Uterus (tissue), 4 donors: ENCODE measurements around the gene NGLY1. TPM values are rescaled to one million over a fixed set of nuclear protein-coding genes. Genes with fewer than 3 reads are reported as not detected.

ENCODE experiments used
- DNase-seq, 2 donors: peaks; one replicate each; pipeline ENCODE4 v3.0.0-alpha.2; 2019 to 2020
- H3K27ac ChIP-seq, 2 donors: fragments of 200-600 bp; sonication (generic); 1 replicate in 1 of 2; 2 replicates in 1 of 2; pipeline ENCODE4 v1.5.1; 2016 to 2018
- H3K27me3 ChIP-seq, 2 donors: fragments of 200-600 bp; sonication (generic); one replicate each; pipeline ENCODE4 v1.5.1; 2018 to 2019; ENCODE audit warnings: control low read depth in 1 of 2
- H3K36me3 ChIP-seq, 2 donors: fragments of 200-600 bp; sonication (generic); one replicate each; pipeline ENCODE4 v1.5.1; 2019; ENCODE audit warnings: control low read depth in 1 of 2
- H3K4me1 ChIP-seq, 2 donors: fragments of 200-600 bp; sonication (generic); one replicate each; pipeline ENCODE4 v1.5.1; 2018 to 2019; ENCODE audit warnings: control low read depth in 1 of 2
- H3K4me3 ChIP-seq, 2 donors: fragments of 200-600 bp; sonication (generic); 1 replicate in 1 of 2; 2 replicates in 1 of 2; pipeline ENCODE4 v1.5.1; 2018 to 2019; ENCODE audit warnings: mild to moderate bottlenecking in 1 of 2
- H3K9me3 ChIP-seq, 2 donors: fragments of 200-600 bp; sonication (generic); one replicate each; pipeline ENCODE4 v1.5.1; 2019; ENCODE audit warnings: control low read depth in 1 of 2
- POLR2A ChIP-seq, 2 donors: fragments of 450-650 bp; IDR thresholded peaks; one replicate each; pipeline ENCODE4 v1.6.1; 2016; ENCODE audit warnings: antibody characterized with exemption in 2 of 2, mild to moderate bottlenecking in 1 of 2, moderate library complexity in 1 of 2
- intact Hi-C: fragments of 100-400 bp; cut with DNase I; formaldehyde crosslinking; loops from one replicate; pipeline ENCODE4 v1.15.1; 2023; ENCODE audit warnings: low total_unique reads
- total RNA-seq, 4 donors: library from RNA; depleted of rRNA in 3 of 4; stranded (reverse); fragments of >200 nt in 3 of 4; gene quantifications; one replicate each; pipeline versions ENCODE4 v1.1.0 to v1.2.4, GENCODE V29; 2014 to 2023
- TF ChIP-seq, protein P1 (sequence below), 4 experiments: fragments of 200-600 bp in 2 of 4; fragments of 450-650 bp in 2 of 4; sonication (generic) in 2 of 4; IDR thresholded peaks; one replicate each; pipeline ENCODE4 v1.5.1; 2016 to 2019; ENCODE audit warnings: antibody characterized with exemption in 4 of 4, mild to moderate bottlenecking in 2 of 4, moderate library complexity in 1 of 4
- donor health status: DM: yes; HTN: yes; CAD: no.

The NGLY1 gene
- total RNA-seq, 4 donors from 2014 or later = 7.4 to 59.2 (median 30.3) TPM

DNA sequence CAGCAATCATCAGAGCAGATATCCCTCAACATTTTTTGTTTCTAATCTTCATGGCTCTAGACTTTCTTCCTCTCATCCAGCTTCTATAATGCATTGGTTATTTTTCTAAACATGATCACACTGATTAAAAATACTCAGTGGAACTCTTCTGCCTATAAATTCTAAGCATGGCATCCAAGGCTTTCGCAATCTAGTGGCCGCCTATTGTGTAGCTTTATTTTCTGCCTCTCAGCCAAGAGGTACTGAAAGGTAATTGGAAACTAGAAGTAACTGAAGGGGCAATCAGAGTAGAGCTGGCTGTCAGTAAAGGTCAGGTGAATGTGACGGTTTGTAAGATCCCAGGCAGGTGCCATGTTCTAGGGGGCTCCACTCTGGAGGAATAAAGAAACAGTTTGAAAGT, 40.1 kb upstream of the NGLY1 start:
- Histone ChIP-seq H3K27ac (no peak overlapping the region), H3K4me3 (no peak overlapping the region), H3K4me1 (no peaks in the 10 kb centered on the region), H3K27me3 (no peaks in the 10 kb centered on the region), H3K36me3 (no peaks in the 10 kb centered on the region), H3K9me3 (no peaks in the 10 kb centered on the region)
- no peak for TF ChIP-seq POLR2A (IDR thresholded peaks at IDR 0.05)
- TF ChIP-seq, protein P1, sequence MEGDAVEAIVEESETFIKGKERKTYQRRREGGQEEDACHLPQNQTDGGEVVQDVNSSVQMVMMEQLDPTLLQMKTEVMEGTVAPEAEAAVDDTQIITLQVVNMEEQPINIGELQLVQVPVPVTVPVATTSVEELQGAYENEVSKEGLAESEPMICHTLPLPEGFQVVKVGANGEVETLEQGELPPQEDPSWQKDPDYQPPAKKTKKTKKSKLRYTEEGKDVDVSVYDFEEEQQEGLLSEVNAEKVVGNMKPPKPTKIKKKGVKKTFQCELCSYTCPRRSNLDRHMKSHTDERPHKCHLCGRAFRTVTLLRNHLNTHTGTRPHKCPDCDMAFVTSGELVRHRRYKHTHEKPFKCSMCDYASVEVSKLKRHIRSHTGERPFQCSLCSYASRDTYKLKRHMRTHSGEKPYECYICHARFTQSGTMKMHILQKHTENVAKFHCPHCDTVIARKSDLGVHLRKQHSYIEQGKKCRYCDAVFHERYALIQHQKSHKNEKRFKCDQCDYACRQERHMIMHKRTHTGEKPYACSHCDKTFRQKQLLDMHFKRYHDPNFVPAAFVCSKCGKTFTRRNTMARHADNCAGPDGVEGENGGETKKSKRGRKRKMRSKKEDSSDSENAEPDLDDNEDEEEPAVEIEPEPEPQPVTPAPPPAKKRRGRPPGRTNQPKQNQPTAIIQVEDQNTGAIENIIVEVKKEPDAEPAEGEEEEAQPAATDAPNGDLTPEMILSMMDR (IDR thresholded peaks at IDR 0.05) = no peak
- no peak for DNase-seq
- intact Hi-C loops = no loop called here

DNA sequence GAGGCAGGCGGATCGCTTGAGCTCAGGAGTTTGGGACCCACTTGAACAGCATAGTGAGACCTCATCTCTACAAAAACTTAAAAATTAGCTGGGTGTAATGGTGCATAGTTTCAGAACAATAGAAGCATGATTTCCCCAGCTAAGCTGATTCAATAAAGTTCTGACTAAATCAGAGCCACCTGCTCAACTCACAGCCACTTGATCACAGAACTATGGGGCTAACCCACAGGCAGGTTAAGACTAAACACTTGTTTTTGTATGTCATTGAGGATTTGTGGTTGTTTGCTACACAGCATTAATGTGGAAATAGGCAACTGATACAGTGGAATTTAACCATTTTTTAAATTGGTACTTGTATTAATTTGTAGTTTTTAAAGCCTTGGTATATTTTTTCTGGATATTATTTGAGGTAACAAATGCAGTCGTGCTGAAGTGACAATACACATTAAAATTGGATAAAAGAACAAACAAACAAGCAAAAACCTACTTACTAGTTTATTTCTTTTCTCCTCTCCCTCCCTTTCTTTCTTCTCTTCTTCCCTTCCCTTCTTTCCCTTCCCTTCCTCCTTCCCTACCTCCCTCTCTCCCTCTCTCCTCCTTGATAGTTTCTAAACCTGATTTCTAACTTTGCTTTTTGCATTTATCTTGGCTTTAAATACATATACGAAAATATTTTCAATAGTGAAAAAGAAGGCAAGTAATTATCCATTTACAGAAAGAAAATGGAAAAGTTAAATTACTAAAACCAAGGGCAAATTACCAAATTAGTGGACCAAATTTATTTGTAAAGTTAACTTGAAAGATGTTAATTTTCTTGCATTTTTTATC, 38.7 kb upstream of the NGLY1 start:
- H3K27me3 ChIP-seq = no peaks in the 10 kb centered on the region
- H3K36me3 ChIP-seq = no peaks in the 10 kb centered on the region
- no peaks in the 10 kb centered on the region for H3K9me3 ChIP-seq
- intact Hi-C loops = no loop called here
- no peak for DNase-seq
- no peaks in the 10 kb centered on the region for H3K4me1 ChIP-seq
- no peak overlapping the region for H3K4me3 ChIP-seq
- TF ChIP-seq, protein P1 (IDR thresholded peaks at IDR 0.05) = no peak
- TF ChIP-seq POLR2A (IDR thresholded peaks at IDR 0.05) = no peak
- H3K27ac ChIP-seq = no peak overlapping the region

DNA sequence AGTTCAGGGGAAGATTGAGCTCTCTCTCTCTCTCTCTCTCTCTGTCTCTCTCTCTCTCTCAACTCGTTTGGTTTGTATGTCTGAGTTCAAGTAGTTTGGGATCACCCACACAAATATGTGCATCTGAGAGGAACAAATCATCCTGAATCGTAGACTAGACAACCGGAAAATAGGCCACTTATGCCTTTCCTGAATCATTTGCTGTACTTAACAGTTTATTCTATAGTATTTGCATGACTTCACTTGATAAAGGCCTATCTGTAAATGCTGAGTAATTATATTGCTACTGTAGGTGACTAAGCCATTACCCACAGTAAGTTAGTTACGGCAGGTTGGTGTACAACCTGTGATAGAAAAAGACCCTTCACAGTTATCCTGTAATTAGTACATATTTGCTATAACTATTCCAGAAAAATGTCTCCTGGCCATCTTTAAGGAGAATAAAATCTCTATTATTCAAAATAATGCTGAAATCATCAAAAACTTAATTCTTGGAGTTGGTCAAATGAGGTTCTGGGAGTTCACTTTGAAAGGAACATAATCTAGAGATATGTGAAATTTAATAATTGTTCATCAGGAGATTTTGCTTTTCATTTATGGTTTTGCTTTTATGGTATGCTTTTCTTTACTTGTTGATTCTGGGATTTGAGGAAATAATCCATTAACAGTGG, 37.7 kb upstream of the NGLY1 start:
- Histone ChIP-seq H3K27ac (no peak overlapping the region), H3K9me3 (no peaks in the 10 kb centered on the region), H3K36me3 (no peaks in the 10 kb centered on the region), H3K27me3 (no peaks in the 10 kb centered on the region), H3K4me3 (no peak overlapping the region), H3K4me1 (no peaks in the 10 kb centered on the region)
- no peak for TF ChIP-seq POLR2A (IDR thresholded peaks at IDR 0.05)
- TF ChIP-seq, protein P1 (IDR thresholded peaks at IDR 0.05) = no peak
- no peak for DNase-seq
- intact Hi-C loops = no loop called here

DNA sequence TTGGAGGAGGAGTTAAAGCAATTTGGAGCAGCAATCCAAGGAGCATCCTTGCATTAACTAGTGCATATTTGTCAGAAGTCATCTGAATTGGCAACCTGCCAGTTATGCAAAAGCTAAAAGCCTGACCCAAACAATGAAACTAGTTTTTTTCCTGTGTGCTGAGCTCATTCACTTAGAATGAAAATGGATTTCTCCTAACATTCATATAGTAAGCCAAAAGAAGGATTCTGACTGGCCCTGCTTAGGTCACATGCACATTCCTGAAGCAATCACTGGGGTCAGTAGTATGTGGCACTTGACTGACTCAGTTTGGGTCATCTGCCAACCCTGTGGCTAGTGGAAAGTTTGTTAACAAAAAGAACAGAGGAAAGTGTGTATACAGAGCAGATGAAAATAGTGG, 37.1 kb upstream of the NGLY1 start:
- no peak for DNase-seq
- TF ChIP-seq, protein P1 (IDR thresholded peaks at IDR 0.05) = no peak
- no peak for TF ChIP-seq POLR2A (IDR thresholded peaks at IDR 0.05)
- Histone ChIP-seq H3K27ac (no peak overlapping the region), H3K36me3 (no peaks in the 10 kb centered on the region), H3K4me3 (no peak overlapping the region), H3K4me1 (no peaks in the 10 kb centered on the region), H3K27me3 (no peaks in the 10 kb centered on the region), H3K9me3 (no peaks in the 10 kb centered on the region)
- intact Hi-C loops = no loop called here

DNA sequence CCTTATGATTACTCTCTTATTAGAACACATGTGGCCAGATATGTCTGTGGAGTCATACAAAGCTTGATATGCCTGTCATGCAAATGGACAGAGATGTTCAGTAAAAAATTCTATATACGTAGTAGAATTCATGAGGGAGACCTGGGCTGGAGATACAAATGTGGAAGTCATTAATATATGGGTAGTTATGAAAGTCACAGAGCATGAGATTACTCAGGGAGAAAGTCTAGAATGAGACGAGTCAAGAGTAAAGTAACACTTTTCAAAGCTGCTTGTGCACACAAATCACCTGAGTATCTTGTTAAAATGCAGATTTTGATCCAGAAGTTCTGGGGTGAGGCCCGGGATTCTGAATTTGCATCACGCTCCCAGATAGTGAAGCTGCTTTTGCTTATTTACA, 35.1 kb upstream of the NGLY1 start:
- TF ChIP-seq, protein P1 (IDR thresholded peaks at IDR 0.05) = no peak
- TF ChIP-seq POLR2A (IDR thresholded peaks at IDR 0.05) = no peak
- DNase-seq = no peak
- Histone ChIP-seq H3K36me3 (no peaks in the 10 kb centered on the region), H3K27ac (no peak overlapping the region), H3K4me1 (no peaks in the 10 kb centered on the region), H3K27me3 (no peaks in the 10 kb centered on the region), H3K4me3 (no peak overlapping the region), H3K9me3 (no peaks in the 10 kb centered on the region)
- intact Hi-C loops = no loop called here
